IPS DF 6.9 (cell line): ENCODE measurements around the gene DUSP16.

Experiments
- DNase-seq: peaks from one replicate; pipeline ENCODE4 v3.0.0-alpha.2; 2013; ENCODE audit warnings: low read depth, low spot score
- H3K27ac ChIP-seq: one replicate; pipeline ENCODE4 v1.5.1; 2013; ENCODE audit warnings: low read length, control low read depth
- H3K27me3 ChIP-seq: 2 replicates; pipeline ENCODE4 v1.6.1; 2013; ENCODE audit warnings: mild to moderate bottlenecking, low read length; ENCODE audit not compliant: control insufficient read depth, insufficient read depth
- H3K36me3 ChIP-seq: 2 replicates; pipeline ENCODE4 v1.6.1; 2013; ENCODE audit warnings: low read length; ENCODE audit not compliant: control insufficient read depth, insufficient read depth
- H3K4me1 ChIP-seq: 2 replicates; pipeline ENCODE4 v1.6.1; 2013; ENCODE audit warnings: low read length; ENCODE audit not compliant: control insufficient read depth, insufficient read depth
- H3K4me3 ChIP-seq: 2 replicates; pipeline ENCODE4 v1.5.1; 2013; ENCODE audit warnings: mild to moderate bottlenecking, low read length
- H3K9me3 ChIP-seq: 2 replicates; pipeline ENCODE4 v1.6.1; 2013; ENCODE audit warnings: low read length, inconsistent platforms; ENCODE audit not compliant: control insufficient read depth, insufficient read depth
- WGBS: extraction: QIAGEN DNeasy Blood & Tissue Kit; methylation state at CpG from one replicate; pipeline ENCODE4 v1.1.7; 2013; ENCODE audit warnings: mixed read lengths, missing lambda C conversion rate; ENCODE audit not compliant: insufficient read length, insufficient coverage; 5-methylcytosine and 5-hydroxymethylcytosine counted together

Gene DUSP16

GRCh38 chr12:12498210-12498609 lies 64.5 kb downstream of the DUSP16 start:
- Histone ChIP-seq H3K27me3 (no peaks in the 10 kb centered on the region), H3K36me3 (no peaks in the 10 kb centered on the region), H3K27ac (no peak overlapping the region), H3K4me3 (no peak overlapping the region), H3K9me3 (no peaks in the 10 kb centered on the region), H3K4me1 (peaks cover 2% of the 10 kb centered on the region; the same call in 1 of the 2 replicates)
- no CpG with 5 or more reads among the region's 4 CpGs for WGBS
- no peak for DNase-seq

- Histone ChIP-seq H3K4me3 (no peak overlapping the region), H3K9me3 (no peaks in the 10 kb centered on the region), H3K4me1 (peaks cover 2% of the 10 kb centered on the region; the same call in 1 of the 2 replicates), H3K27ac (no peak overlapping the region), H3K27me3 (no peaks in the 10 kb centered on the region), H3K36me3 (no peaks in the 10 kb centered on the region)
- WGBS, result no CpG with 5 or more reads among the region's 1 CpG
- no peak for DNase-seq
Measured at GRCh38 chr12:12495536-12495935, 67.1 kb downstream of the DUSP16 start.

GRCh38 chr12:12492547-12492946 lies 70.1 kb downstream of the DUSP16 start:
- H3K27ac ChIP-seq, result no peak overlapping the region
- no peak overlapping the region for H3K4me3 ChIP-seq
- no peaks in the 10 kb centered on the region for H3K27me3 ChIP-seq
- H3K9me3 ChIP-seq, result no peaks in the 10 kb centered on the region
- 100% methylated on average over 2 of the region's 5 CpGs for WGBS
- no peaks in the 10 kb centered on the region for H3K4me1 ChIP-seq
- DNase-seq, result no peak
- H3K36me3 ChIP-seq, result no peaks in the 10 kb centered on the region; the same call in 1 of the 2 replicates

GRCh38 chr12:12491606-12492005 lies 71.1 kb downstream of the DUSP16 start:
- H3K27ac ChIP-seq, result no peak overlapping the region
- no peaks in the 10 kb centered on the region for H3K9me3 ChIP-seq

GRCh38 chr12:12488823-12489550 lies 73.7 kb downstream of the DUSP16 start:
- Histone ChIP-seq H3K4me1 (no peaks in the 10 kb centered on the region), H3K36me3 (peaks cover 2% of the 10 kb centered on the region; the same call in 1 of the 2 replicates), H3K27me3 (no peaks in the 10 kb centered on the region), H3K4me3 (no peak overlapping the region), H3K27ac (no peak overlapping the region), H3K9me3 (no peaks in the 10 kb centered on the region)
- WGBS, result no CpG with 5 or more reads among the region's 8 CpGs
- no peak for DNase-seq

More at GRCh38 chr12:12491606-12492005, 71.1 kb downstream of the DUSP16 start:
- Histone ChIP-seq H3K36me3 (no peaks in the 10 kb centered on the region; the same call in 1 of the 2 replicates), H3K4me1 (no peaks in the 10 kb centered on the region), H3K27me3 (no peaks in the 10 kb centered on the region), H3K4me3 (no peak overlapping the region)
- no peak for DNase-seq

GRCh38 chr12:12488296-12488695 lies 74.4 kb downstream of the DUSP16 start:
- peaks cover 2% of the 10 kb centered on the region; the same call in 1 of the 2 replicates for H3K36me3 ChIP-seq
- no peaks in the 10 kb centered on the region for H3K27me3 ChIP-seq
- H3K27ac ChIP-seq, result no peak overlapping the region
- no peak overlapping the region for H3K4me3 ChIP-seq
- no peaks in the 10 kb centered on the region for H3K9me3 ChIP-seq
- DNase-seq, result no peak
- WGBS, result no CpG with 5 or more reads among the region's 4 CpGs
- H3K4me1 ChIP-seq, result no peaks in the 10 kb centered on the region

- no peaks in the 10 kb centered on the region for H3K9me3 ChIP-seq
- H3K27me3 ChIP-seq, result no peaks in the 10 kb centered on the region
- peaks cover 2% of the 10 kb centered on the region; the same call in 1 of the 2 replicates for H3K36me3 ChIP-seq
- no peak for DNase-seq
- H3K4me1 ChIP-seq, result no peaks in the 10 kb centered on the region
- WGBS, result no CpG with 5 or more reads among the region's 6 CpGs
- no peak overlapping the region for H3K4me3 ChIP-seq
- H3K27ac ChIP-seq, result no peak overlapping the region
Measured at GRCh38 chr12:12487490-12487889, 75.2 kb downstream of the DUSP16 start.

- Histone ChIP-seq H3K27me3 (no peaks in the 10 kb centered on the region), H3K4me3 (no peak overlapping the region), H3K9me3 (no peaks in the 10 kb centered on the region), H3K36me3 (peaks cover 2% of the 10 kb centered on the region; the same call in 1 of the 2 replicates), H3K4me1 (no peaks in the 10 kb centered on the region), H3K27ac (no peak overlapping the region)
- no CpG with 5 or more reads among the region's 6 CpGs for WGBS
- DNase-seq, result no peak
Measured at GRCh38 chr12:12486661-12487240, 75.9 kb downstream of the DUSP16 start.

- Histone ChIP-seq H3K4me1 (no peaks in the 10 kb centered on the region), H3K36me3 (peaks cover 2% of the 10 kb centered on the region; the same call in 1 of the 2 replicates), H3K9me3 (no peaks in the 10 kb centered on the region), H3K27ac (no peak overlapping the region), H3K27me3 (no peaks in the 10 kb centered on the region), H3K4me3 (no peak overlapping the region)
- no peak for DNase-seq
- WGBS, result no CpG with 5 or more reads among the region's 3 CpGs
Measured at GRCh38 chr12:12483438-12483837, 79.2 kb downstream of the DUSP16 start.

- H3K36me3 ChIP-seq, result peaks cover 2% of the 10 kb centered on the region; the same call in 1 of the 2 replicates
- no CpG with 5 or more reads among the region's 6 CpGs for WGBS
- H3K9me3 ChIP-seq, result no peaks in the 10 kb centered on the region
- H3K4me3 ChIP-seq, result no peak overlapping the region
- no peak overlapping the region for H3K27ac ChIP-seq
- no peaks in the 10 kb centered on the region for H3K27me3 ChIP-seq
- DNase-seq, result no peak
- no peaks in the 10 kb centered on the region for H3K4me1 ChIP-seq
Measured at GRCh38 chr12:12482959-12483358, 79.7 kb downstream of the DUSP16 start.
